GM18507 (cell line): ENCODE data around the gene ZNF32.

Source experiments
- DNase-seq: peaks from one replicate; pipeline ENCODE4 v3.0.0; 2011; ENCODE audit warnings: low read depth; ENCODE audit not compliant: insufficient read length; ENCODE audit errors: extremely low spot score
- FAIRE-seq: peaks from 2 replicates; lab custom pipeline; 2011; peaks lifted over from hg19 to GRCh38; lab: Jason Lieb, UNC

The ZNF32 gene

GRCh38 chr10:43648398-43649184 is at the start of gene ZNF32:
ZNF32 (minus strand) TSS chr10:43648881; CDS start chr10:43646133, 2,748 bp downstream.
- FAIRE-seq = peak; percentile 53

GRCh38 chr10:43698156-43698555 is 49.5 kb upstream of the ZNF32 start:
- DNase-seq (no peak), FAIRE-seq (no peak)

More at GRCh38 chr10:43648398-43649184, at the start of gene ZNF32:
- peak; percentile 89 for DNase-seq

- DNase-seq (no peak), FAIRE-seq (no peak)
Measured at GRCh38 chr10:43696909-43697483, 48.3 kb upstream of the ZNF32 start.

GRCh38 chr10:43695730-43696129 is 47.0 kb upstream of the ZNF32 start:
- no peak for DNase-seq
- FAIRE-seq = no peak

- DNase-seq (no peak), FAIRE-seq (no peak)
Measured at GRCh38 chr10:43695321-43695720, 46.6 kb upstream of the ZNF32 start.

- FAIRE-seq (no peak), DNase-seq (no peak)
Measured at GRCh38 chr10:43694526-43694925, 45.8 kb upstream of the ZNF32 start.

- no peak for DNase-seq
- no peak for FAIRE-seq
Measured at GRCh38 chr10:43693602-43694001, 44.9 kb upstream of the ZNF32 start.

- FAIRE-seq = no peak
- DNase-seq = no peak
Measured at GRCh38 chr10:43692051-43692825, 43.6 kb upstream of the ZNF32 start.

GRCh38 chr10:43691485-43691884 is 42.8 kb upstream of the ZNF32 start:
- FAIRE-seq = no peak
- no peak for DNase-seq

- peak; percentile 59 for FAIRE-seq
Measured at GRCh38 chr10:43689955-43690771, 41.5 kb upstream of the ZNF32 start.

GRCh38 chr10:43689618-43689954 is 40.9 kb upstream of the ZNF32 start:
- no peak for FAIRE-seq
- DNase-seq = no peak

More at GRCh38 chr10:43689955-43690771, 41.5 kb upstream of the ZNF32 start:
- peak; percentile 72 for DNase-seq

GRCh38 chr10:43689007-43689491 is 40.4 kb upstream of the ZNF32 start:
- DNase-seq (no peak), FAIRE-seq (no peak)

- DNase-seq = no peak
Measured at GRCh38 chr10:43688348-43688892, 39.7 kb upstream of the ZNF32 start.

GRCh38 chr10:43687373-43687772 is 38.7 kb upstream of the ZNF32 start:
- no peak for FAIRE-seq

More at GRCh38 chr10:43688348-43688892, 39.7 kb upstream of the ZNF32 start:
- FAIRE-seq = no peak

GRCh38 chr10:43686414-43686813 is 37.7 kb upstream of the ZNF32 start:
- DNase-seq = no peak
- FAIRE-seq = no peak

More at GRCh38 chr10:43687373-43687772, 38.7 kb upstream of the ZNF32 start:
- DNase-seq = no peak

GRCh38 chr10:43685744-43686143 is 37.1 kb upstream of the ZNF32 start:
- FAIRE-seq = no peak
- no peak for DNase-seq

GRCh38 chr10:43684292-43684559 is 35.5 kb upstream of the ZNF32 start:
- FAIRE-seq = no peak
- no peak for DNase-seq

GRCh38 chr10:43683451-43684291 is 35.0 kb upstream of the ZNF32 start:
- no peak for FAIRE-seq
- no peak for DNase-seq

GRCh38 chr10:43682956-43683355 is 34.3 kb upstream of the ZNF32 start:
- DNase-seq (no peak), FAIRE-seq (no peak)
